ENCODE results near the gene CHRNA4.

DNA sequence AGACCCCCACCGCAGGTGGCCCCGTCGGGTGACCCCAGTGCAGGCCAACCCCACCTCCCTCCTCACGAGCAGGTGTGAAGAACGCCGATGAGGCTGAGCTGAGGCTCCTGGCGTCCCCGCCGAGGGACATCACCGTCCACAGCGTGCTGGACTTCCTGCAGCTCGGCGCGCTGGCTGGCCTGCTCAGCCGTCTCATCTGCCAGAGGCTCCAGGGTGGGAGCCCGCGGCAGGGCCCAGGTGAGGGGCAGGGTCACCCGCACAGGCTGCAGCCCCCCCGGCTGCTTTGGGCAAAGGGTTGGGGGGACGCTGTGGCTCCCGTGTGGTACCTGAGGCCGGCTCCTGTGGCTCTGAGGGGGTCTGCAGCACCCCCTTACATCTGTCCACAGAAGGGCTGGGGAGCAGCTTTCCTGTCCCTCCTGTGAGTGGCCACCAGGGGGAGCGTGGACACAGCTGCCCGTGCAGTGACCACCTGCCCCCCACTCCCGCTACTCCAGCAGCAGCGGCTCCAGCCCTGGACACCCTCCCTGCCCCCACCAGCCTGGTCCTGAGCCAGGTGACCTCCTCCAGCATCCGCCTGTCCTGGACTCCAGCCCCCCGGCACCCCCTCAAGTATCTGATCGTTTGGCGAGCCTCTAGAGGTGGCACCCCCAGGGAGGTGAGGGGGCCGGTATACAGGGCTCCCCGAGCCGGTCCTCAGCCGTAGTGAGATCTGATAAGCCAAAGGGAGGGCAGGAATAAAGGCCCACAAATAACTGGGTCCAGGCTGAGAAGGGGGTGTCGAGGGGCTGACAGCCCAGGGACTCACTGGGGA lies 51.7 kb downstream of the CHRNA4 start:
- TF ChIP-seq, protein P1, sequence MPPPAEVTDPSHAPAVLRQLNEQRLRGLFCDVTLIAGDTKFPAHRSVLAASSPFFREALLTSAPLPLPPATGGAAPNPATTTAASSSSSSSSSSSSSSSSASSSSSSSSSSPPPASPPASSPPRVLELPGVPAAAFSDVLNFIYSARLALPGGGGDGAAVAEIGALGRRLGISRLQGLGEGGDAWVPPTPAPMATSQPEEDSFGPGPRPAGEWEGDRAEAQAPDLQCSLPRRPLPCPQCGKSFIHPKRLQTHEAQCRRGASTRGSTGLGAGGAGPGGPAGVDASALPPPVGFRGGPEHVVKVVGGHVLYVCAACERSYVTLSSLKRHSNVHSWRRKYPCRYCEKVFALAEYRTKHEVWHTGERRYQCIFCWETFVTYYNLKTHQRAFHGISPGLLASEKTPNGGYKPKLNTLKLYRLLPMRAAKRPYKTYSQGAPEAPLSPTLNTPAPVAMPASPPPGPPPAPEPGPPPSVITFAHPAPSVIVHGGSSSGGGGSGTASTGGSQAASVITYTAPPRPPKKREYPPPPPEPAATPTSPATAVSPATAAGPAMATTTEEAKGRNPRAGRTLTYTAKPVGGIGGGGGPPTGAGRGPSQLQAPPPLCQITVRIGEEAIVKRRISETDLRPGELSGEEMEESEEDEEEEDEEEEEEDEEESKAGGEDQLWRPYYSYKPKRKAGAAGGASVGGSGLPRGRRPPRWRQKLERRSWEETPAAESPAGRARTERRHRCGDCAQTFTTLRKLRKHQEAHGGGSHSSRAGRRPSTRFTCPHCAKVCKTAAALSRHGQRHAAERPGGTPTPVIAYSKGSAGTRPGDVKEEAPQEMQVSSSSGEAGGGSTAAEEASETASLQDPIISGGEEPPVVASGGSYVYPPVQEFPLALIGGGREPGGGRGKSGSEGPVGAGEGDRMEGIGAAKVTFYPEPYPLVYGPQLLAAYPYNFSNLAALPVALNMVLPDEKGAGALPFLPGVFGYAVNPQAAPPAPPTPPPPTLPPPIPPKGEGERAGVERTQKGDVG (CRISPR knock-in tag; IDR thresholded peaks at IDR 0.05): no peak
- TF ChIP-seq, protein P2, sequence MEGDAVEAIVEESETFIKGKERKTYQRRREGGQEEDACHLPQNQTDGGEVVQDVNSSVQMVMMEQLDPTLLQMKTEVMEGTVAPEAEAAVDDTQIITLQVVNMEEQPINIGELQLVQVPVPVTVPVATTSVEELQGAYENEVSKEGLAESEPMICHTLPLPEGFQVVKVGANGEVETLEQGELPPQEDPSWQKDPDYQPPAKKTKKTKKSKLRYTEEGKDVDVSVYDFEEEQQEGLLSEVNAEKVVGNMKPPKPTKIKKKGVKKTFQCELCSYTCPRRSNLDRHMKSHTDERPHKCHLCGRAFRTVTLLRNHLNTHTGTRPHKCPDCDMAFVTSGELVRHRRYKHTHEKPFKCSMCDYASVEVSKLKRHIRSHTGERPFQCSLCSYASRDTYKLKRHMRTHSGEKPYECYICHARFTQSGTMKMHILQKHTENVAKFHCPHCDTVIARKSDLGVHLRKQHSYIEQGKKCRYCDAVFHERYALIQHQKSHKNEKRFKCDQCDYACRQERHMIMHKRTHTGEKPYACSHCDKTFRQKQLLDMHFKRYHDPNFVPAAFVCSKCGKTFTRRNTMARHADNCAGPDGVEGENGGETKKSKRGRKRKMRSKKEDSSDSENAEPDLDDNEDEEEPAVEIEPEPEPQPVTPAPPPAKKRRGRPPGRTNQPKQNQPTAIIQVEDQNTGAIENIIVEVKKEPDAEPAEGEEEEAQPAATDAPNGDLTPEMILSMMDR (IDR thresholded peaks at IDR 0.05 in 2 of 3, conservative IDR thresholded peaks at IDR 0.05 in 1 of 3; ENCODE audit: control insufficient read depth in 2 of 3, extremely low read depth in 1 of 3, insufficient read depth in 1 of 3, low read depth in 3 of 3, low read length in 3 of 3): peak; percentile 37 to 67 (median 49); a peak in 5 of 6 replicates
- TF ChIP-seq SMC3 (IDR thresholded peaks at IDR 0.05; ENCODE audit: borderline replicate concordance, low read length) (peak; percentile 43), GABPA (IDR thresholded peaks at IDR 0.05; ENCODE audit: low read depth) (no peak)
